Thymus (tissue), 11 donors: ENCODE measurements around the gene SLC15A1. TPM values are rescaled to one million over a fixed set of nuclear protein-coding genes. Genes with fewer than 3 reads are reported as not detected.

Source experiments
- DNase-seq, 9 donors: peaks; one replicate each; pipeline ENCODE4 v3.0.0-alpha.2; 2013; ENCODE audit warnings: low spot score in 9 of 9, low read depth in 6 of 9, missing footprints in 1 of 9
- H3K27ac ChIP-seq, 2 donors: one replicate each; pipeline ENCODE4 v1.5.1; 2013; ENCODE audit warnings: control low read depth in 1 of 2, low read depth in 1 of 2, low read length in 1 of 2, mild to moderate bottlenecking in 1 of 2, moderate library complexity in 1 of 2
- H3K27me3 ChIP-seq, 2 donors: one replicate each; pipeline ENCODE4 v1.5.1; 2013; ENCODE audit warnings: low read length in 1 of 2; ENCODE audit not compliant: control insufficient read depth in 2 of 2, insufficient read depth in 1 of 2
- H3K36me3 ChIP-seq, 2 donors: one replicate each; pipeline ENCODE4 v1.5.1; 2013; ENCODE audit warnings: low read length in 1 of 2, mild to moderate bottlenecking in 1 of 2, moderate library complexity in 1 of 2; ENCODE audit not compliant: control insufficient read depth in 2 of 2, insufficient read depth in 2 of 2
- H3K4me1 ChIP-seq, 2 donors: one replicate each; pipeline ENCODE4 v1.5.1; 2013; ENCODE audit warnings: low read length in 2 of 2; ENCODE audit not compliant: control insufficient read depth in 2 of 2, insufficient read depth in 2 of 2
- H3K4me3 ChIP-seq, 2 donors: one replicate each; pipeline ENCODE4 v1.5.1; 2013; ENCODE audit warnings: low read length in 2 of 2, control low read depth in 1 of 2, mild to moderate bottlenecking in 1 of 2
- H3K9me3 ChIP-seq, 2 donors: one replicate each; pipeline ENCODE4 v1.5.1; 2013; ENCODE audit warnings: low read length in 1 of 2, mild to moderate bottlenecking in 1 of 2; ENCODE audit not compliant: control insufficient read depth in 2 of 2, insufficient read depth in 1 of 2
- WGBS: extraction: QIAGEN DNeasy Blood & Tissue Kit; methylation state at CpG from one replicate; pipeline ENCODE4 v1.1.7; 2013; 5-methylcytosine and 5-hydroxymethylcytosine counted together
- polyA plus RNA-seq: library from polyadenylated mRNA; stranded (reverse); fragments of 200-250 nt; gene quantifications from one replicate; pipeline ENCODE4 v1.2.3, GENCODE V29; 2013
- total RNA-seq: library from RNA; stranded (reverse); fragments of 120-200 nt; gene quantifications from one replicate; pipeline ENCODE4 v1.2.4, GENCODE V29; 2013
- donor health status: healthy.

SLC15A1 gene
- total and polyA plus RNA-seq, 2 donors, result 0.80 to 1.2 TPM

GRCh38 chr13:98794498-98794897, 42.0 kb upstream of the SLC15A1 start:
- no peak overlapping the region for H3K27ac ChIP-seq
- H3K9me3 ChIP-seq, result no peaks in the 10 kb centered on the region
- H3K4me1 ChIP-seq, result no peaks in the 10 kb centered on the region
- H3K4me3 ChIP-seq, result no peak overlapping the region
- DNase-seq, result no peak
- no peaks in the 10 kb centered on the region for H3K27me3 ChIP-seq
- peaks cover 20 to 24% of the 10 kb centered on the region in 2 donors for H3K36me3 ChIP-seq
- 98% methylated on average over 12 of the region's 12 CpGs for WGBS

- peaks cover 20 to 22% of the 10 kb centered on the region in 2 donors for H3K36me3 ChIP-seq
- DNase-seq, result no peak
- no peaks in the 10 kb centered on the region for H3K9me3 ChIP-seq
- H3K27ac ChIP-seq, result no peak overlapping the region
- WGBS, result 94% methylated on average over 11 of the region's 11 CpGs
- peaks cover 10 to 11% of the 10 kb centered on the region in 2 donors for H3K4me1 ChIP-seq
- H3K4me3 ChIP-seq, result no peak overlapping the region
- no peaks in the 10 kb centered on the region for H3K27me3 ChIP-seq
Measured at GRCh38 chr13:98792785-98793495, 40.5 kb upstream of the SLC15A1 start.

GRCh38 chr13:98792321-98792720, 39.8 kb upstream of the SLC15A1 start:
- H3K4me1 ChIP-seq, result peaks cover 11 to 17% of the 10 kb centered on the region in 2 donors
- DNase-seq, result no peak
- no peak overlapping the region for H3K4me3 ChIP-seq
- no peak overlapping the region for H3K27ac ChIP-seq
- no peaks in the 10 kb centered on the region for H3K9me3 ChIP-seq
- peaks cover 20 to 21% of the 10 kb centered on the region in 2 donors for H3K36me3 ChIP-seq
- WGBS, result 94% methylated on average over 9 of the region's 9 CpGs
- H3K27me3 ChIP-seq, result peaks cover 0 to 3% of the 10 kb centered on the region in 2 donors

- WGBS, result 92% methylated on average over 7 of the region's 7 CpGs
- Histone ChIP-seq H3K36me3 (peaks cover 14 to 16% of the 10 kb centered on the region in 2 donors), H3K4me3 (no peak overlapping the region)
Measured at GRCh38 chr13:98791611-98792010, 39.1 kb upstream of the SLC15A1 start.

GRCh38 chr13:98787996-98788395, 35.5 kb upstream of the SLC15A1 start:
- Histone ChIP-seq H3K27me3 (peaks cover 0 to 3% of the 10 kb centered on the region in 2 donors), H3K27ac (no peak overlapping the region), H3K9me3 (no peaks in the 10 kb centered on the region), H3K36me3 (peaks cover 0 to 6% of the 10 kb centered on the region in 2 donors), H3K4me3 (no peak overlapping the region), H3K4me1 (peaks cover 11 to 22% of the 10 kb centered on the region in 2 donors)
- peak in 7 of 9 donors; percentile 4 to 63 (median 22) for DNase-seq
- WGBS, result 13% methylated on average over 9 of the region's 9 CpGs

More at GRCh38 chr13:98791611-98792010, 39.1 kb upstream of the SLC15A1 start:
- no peaks in the 10 kb centered on the region for H3K9me3 ChIP-seq
- DNase-seq, result no peak
- peaks cover 0 to 3% of the 10 kb centered on the region in 2 donors for H3K27me3 ChIP-seq
- H3K27ac ChIP-seq, result no peak overlapping the region
- H3K4me1 ChIP-seq, result peaks cover 11 to 19% of the 10 kb centered on the region in 2 donors

- WGBS, result 75% methylated on average over 10 of the region's 10 CpGs
- no peaks in the 10 kb centered on the region for H3K36me3 ChIP-seq
- H3K9me3 ChIP-seq, result no peaks in the 10 kb centered on the region
- H3K4me3 ChIP-seq, result no peak overlapping the region
- peaks cover 0 to 3% of the 10 kb centered on the region in 2 donors for H3K27me3 ChIP-seq
- H3K4me1 ChIP-seq, result peaks cover 11 to 22% of the 10 kb centered on the region in 2 donors
- DNase-seq, result no peak
- no peak overlapping the region for H3K27ac ChIP-seq
Measured at GRCh38 chr13:98787173-98787572, 34.7 kb upstream of the SLC15A1 start.

GRCh38 chr13:98786023-98786422, 33.6 kb upstream of the SLC15A1 start:
- peaks cover 0 to 3% of the 10 kb centered on the region in 2 donors for H3K27me3 ChIP-seq
- H3K27ac ChIP-seq, result no peak overlapping the region
- no peaks in the 10 kb centered on the region for H3K36me3 ChIP-seq
- WGBS, result 85% methylated on average over 7 of the region's 7 CpGs
- no peak for DNase-seq
- H3K4me1 ChIP-seq, result peaks cover 11 to 22% of the 10 kb centered on the region in 2 donors
- no peak overlapping the region for H3K4me3 ChIP-seq
- peaks cover 0 to 4% of the 10 kb centered on the region in 2 donors for H3K9me3 ChIP-seq

GRCh38 chr13:98785405-98785804, 32.9 kb upstream of the SLC15A1 start:
- Histone ChIP-seq H3K36me3 (no peaks in the 10 kb centered on the region), H3K9me3 (peaks cover 0 to 4% of the 10 kb centered on the region in 2 donors), H3K27me3 (peaks cover 0 to 3% of the 10 kb centered on the region in 2 donors), H3K4me1 (peaks cover 11 to 22% of the 10 kb centered on the region in 2 donors), H3K27ac (no peak overlapping the region), H3K4me3 (no peak overlapping the region)
- WGBS, result 91% methylated on average over 10 of the region's 10 CpGs
- DNase-seq, result no peak

GRCh38 chr13:98784666-98785065, 32.2 kb upstream of the SLC15A1 start:
- no peak overlapping the region for H3K27ac ChIP-seq
- H3K27me3 ChIP-seq, result peaks cover 0 to 3% of the 10 kb centered on the region in 2 donors
- H3K9me3 ChIP-seq, result peaks cover 0 to 4% of the 10 kb centered on the region in 2 donors
- H3K36me3 ChIP-seq, result no peaks in the 10 kb centered on the region
- no peak for DNase-seq
- peaks cover 11 to 22% of the 10 kb centered on the region in 2 donors for H3K4me1 ChIP-seq
- WGBS, result 91% methylated on average over 8 of the region's 8 CpGs
- H3K4me3 ChIP-seq, result no peak overlapping the region
